ENCODE results near the gene ATRN.

ATRN gene

DNA sequence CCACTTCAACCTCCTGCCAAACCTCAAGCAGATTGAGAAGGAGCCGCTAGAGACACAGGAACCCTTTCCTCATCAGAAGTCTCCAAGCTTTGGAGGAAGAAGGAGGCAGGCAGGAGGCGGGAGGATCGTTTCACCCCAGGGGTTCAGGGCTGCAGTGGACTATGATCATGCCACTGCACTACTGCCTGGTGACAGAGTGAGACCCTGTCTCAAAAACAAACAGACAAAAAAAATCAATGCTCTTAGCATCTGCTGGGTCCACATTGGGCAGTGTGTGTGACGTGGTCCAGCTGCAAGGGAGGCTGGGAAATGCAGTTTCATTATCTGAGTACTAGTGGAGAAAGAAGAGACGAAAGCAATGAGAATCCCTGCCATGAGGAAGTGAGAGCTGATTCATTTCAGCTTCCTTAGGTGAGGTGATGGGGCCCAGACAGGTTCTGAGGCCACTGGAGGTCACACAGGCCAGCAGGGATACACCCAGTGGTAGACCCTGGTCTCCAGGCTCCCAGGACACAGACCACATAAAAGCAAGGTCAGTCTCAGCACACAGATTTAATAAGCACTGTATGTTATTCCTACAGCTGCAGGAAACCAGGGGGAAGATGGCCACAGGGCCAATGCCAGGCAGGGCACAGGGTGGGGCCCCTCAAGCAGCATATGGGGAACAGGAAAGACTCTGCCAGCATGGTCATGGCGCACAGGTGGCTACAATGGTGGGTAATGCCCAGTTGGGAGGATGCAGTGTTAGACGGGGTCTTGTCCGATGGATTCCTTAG lies 188.1 kb downstream of the ATRN start:
- H3K36me3 ChIP-seq (replicated peaks), result no peaks in the 10 kb centered on the region
- no peaks in the 10 kb centered on the region for H3K4me1 ChIP-seq
- DNase-seq (ENCODE audit: low spot score in 2 of 2), result peak in 1 of 2 experiments; percentile 3
- H3K9me3 ChIP-seq, result no peaks in the 10 kb centered on the region
- in situ Hi-C loops (cut with MboI; ENCODE audit: low sequenced_read_pairs), result no loop called here
- no peak overlapping the region for H3K4me3 ChIP-seq
- H3K27me3 ChIP-seq (ENCODE audit: low read depth), result peaks cover 9% of the 10 kb centered on the region; the same call in 1 of the 2 replicates

DNA sequence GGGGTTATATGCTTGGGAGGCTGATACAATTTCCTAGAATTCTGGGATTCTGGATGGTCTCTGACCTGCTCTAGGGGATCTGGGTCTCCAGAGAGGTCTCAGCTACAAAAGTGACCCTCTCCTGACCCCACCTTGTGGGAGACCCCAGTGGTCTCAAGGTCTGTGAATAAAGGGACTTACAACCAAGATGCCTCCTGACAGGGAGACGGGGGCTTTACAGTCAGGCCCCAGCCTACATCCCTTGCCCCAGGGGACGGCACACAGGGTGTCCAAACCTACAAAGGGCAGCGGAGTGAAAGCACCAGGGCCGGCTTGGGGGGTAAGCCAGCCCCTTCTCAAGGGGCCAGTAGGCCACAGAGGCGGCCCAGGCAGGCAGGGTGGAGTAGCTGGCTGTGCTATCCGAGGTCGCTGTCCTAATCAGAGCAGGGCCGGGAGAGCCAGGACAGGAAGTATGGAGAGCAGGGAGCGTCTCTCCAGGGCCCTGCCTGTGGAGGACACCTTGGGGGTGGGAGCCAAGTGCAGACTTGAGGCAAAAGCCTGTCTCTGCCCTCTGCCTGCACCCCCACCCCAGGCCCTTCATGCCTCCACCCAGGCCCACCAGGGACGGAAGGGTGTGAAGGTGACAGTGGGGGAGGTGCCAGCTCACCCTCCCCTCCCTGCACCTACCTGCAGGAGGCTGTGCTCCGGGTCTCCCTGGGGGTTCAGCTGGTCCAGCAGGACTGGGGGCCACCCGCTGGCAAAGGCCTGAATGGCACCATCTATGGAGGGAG lies 188.9 kb downstream of the ATRN start:
- in situ Hi-C loops (cut with MboI; ENCODE audit: low sequenced_read_pairs), result no loop called here
- H3K27me3 ChIP-seq (ENCODE audit: low read depth), result peaks cover 9% of the 10 kb centered on the region; the same call in 1 of the 2 replicates
- H3K4me1 ChIP-seq, result no peaks in the 10 kb centered on the region
- no peaks in the 10 kb centered on the region for H3K36me3 ChIP-seq (replicated peaks)
- no peak for DNase-seq (ENCODE audit: low spot score in 2 of 2)
- no peak overlapping the region for H3K4me3 ChIP-seq
- H3K9me3 ChIP-seq, result no peaks in the 10 kb centered on the region

DNA sequence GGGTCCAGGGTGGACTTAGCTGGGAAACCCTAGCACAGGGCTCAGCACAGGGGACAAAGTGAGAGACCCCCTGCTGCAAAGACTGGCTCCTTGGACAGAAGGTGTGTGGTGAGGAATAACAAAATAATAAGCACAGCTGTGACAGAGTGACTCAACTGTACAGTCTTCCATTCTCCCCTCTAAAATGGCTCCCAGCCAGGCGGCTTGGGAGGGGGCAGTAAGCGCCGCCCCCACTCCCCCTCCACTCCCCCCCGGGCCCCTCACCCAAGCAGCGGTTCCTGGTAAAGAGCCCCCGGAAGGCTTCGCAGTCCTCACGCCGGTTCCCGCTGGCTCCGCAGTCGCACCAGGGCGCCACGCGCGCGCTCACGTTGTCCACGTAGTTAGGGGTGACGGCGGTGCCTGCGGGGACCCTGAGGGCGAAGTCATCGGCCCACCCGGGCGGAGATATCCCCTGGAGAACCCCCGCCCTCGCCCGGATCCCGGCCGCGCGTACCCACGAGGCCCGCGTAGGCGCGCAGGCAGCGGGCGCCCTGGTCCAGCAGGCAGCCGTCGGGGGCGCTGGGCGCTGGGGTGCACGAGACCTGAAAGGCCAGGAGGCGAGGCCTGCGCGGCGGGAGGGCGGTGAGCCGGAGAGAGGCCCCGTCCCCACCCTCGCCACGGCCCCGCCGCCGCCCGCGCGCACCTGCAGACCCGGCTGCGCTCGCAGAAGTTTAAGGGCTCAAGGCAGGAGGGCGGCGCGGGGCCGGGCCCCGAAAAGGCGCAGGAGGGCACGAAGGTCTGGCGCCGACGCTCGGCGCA lies 189.6 kb downstream of the ATRN start:
- H3K4me1 ChIP-seq, result no peaks in the 10 kb centered on the region
- no peak overlapping the region for H3K4me3 ChIP-seq
- in situ Hi-C loops (cut with MboI; ENCODE audit: low sequenced_read_pairs), result no loop called here
- no peaks in the 10 kb centered on the region for H3K9me3 ChIP-seq
- H3K36me3 ChIP-seq (replicated peaks), result no peaks in the 10 kb centered on the region
- H3K27me3 ChIP-seq (ENCODE audit: low read depth), result peaks cover 9% of the 10 kb centered on the region; the same call in 1 of the 2 replicates
- no peak for DNase-seq (ENCODE audit: low spot score in 2 of 2)

DNA sequence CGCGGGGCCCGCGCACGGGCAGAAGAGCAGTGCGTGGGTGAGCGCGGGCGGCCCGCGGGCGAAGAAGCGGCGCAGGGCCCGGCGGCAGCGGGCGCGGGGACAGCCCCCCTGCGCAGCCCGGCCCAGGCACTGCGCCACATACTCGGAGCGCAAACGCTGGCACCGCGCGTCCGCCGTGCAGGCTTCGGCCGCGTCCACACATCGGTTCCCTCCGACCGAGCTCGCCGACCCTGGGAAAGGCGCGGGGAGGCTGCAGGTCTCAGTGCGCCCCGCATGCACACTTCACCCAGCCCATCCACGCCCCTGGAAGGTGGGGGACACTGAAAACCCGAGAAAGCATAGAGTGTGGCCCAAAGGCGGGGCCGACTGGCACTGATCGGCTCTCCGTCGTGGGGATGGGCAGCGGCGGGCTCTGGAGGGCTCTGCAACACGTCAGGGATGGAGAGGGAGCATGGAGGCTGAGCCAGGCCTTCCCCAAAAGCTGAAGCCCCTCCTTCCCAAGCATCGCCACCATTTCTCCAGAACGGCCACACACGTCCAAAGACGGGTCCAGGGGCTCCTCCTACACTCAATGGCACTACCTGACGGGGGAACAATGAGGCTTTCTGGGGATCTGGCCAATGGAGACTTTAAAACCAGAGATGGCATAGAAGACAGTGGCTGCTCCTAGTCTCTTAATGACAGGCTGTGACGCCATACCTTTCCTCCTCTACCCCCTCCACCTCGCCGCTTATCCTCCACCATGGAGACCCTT lies 190.4 kb downstream of the ATRN start:
- no peak overlapping the region for H3K4me3 ChIP-seq
- DNase-seq (ENCODE audit: low spot score in 2 of 2), result no peak
- no peaks in the 10 kb centered on the region for H3K4me1 ChIP-seq
- H3K27me3 ChIP-seq (ENCODE audit: low read depth), result peaks cover 9% of the 10 kb centered on the region; the same call in 1 of the 2 replicates
- H3K9me3 ChIP-seq, result no peaks in the 10 kb centered on the region
- no peaks in the 10 kb centered on the region for H3K36me3 ChIP-seq (replicated peaks)
- in situ Hi-C loops (cut with MboI; ENCODE audit: low sequenced_read_pairs), result no loop called here

DNA sequence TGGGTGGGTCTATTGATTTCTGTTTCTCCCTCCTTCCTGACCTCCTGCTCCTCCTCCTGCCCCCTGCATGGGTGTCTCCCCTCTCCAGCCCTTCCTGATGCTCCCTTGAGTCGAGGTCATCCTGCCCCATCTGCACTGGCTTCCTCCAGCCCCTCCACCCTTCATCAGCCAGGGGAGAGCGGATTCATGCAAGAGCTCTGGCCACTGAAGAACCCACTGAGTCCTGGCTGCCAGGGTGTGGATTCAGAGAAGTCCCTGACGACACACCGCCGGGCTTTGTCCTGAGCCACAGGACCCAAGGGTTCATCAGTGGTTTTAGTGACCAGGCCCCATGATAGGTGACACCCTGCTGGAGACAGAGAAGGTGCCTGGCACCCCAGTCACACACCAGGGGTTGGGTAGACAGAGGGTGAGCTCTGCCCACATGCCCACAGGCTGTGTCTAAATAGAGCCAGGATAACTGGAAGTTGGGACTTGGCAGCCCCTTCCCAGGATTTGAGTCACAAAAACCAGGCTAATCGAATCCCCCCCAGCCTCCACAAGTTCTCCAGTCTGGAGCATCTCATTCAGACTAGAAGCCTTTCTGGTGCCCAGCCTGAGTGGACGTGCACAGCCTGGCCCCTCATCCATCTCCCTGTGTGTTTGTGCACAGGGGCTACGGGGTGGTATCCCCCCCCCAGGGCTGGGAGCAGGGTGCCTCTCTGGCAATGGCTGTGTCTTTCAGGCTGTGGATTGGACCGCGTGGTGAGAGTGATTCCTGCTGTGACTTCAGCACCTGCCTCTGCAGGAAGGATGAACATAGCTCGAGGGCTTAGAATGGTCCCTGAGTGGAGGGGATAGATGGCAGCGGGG lies 191.2 kb downstream of the ATRN start:
- in situ Hi-C loops (cut with MboI; ENCODE audit: low sequenced_read_pairs), result no loop called here
- Histone ChIP-seq H3K4me1 (no peaks in the 10 kb centered on the region), H3K27me3 (ENCODE audit: low read depth) (peaks cover 9% of the 10 kb centered on the region; the same call in 1 of the 2 replicates), H3K9me3 (no peaks in the 10 kb centered on the region), H3K4me3 (no peak overlapping the region), H3K36me3 (replicated peaks) (no peaks in the 10 kb centered on the region)
- DNase-seq (ENCODE audit: low spot score in 2 of 2), result no peak

DNA sequence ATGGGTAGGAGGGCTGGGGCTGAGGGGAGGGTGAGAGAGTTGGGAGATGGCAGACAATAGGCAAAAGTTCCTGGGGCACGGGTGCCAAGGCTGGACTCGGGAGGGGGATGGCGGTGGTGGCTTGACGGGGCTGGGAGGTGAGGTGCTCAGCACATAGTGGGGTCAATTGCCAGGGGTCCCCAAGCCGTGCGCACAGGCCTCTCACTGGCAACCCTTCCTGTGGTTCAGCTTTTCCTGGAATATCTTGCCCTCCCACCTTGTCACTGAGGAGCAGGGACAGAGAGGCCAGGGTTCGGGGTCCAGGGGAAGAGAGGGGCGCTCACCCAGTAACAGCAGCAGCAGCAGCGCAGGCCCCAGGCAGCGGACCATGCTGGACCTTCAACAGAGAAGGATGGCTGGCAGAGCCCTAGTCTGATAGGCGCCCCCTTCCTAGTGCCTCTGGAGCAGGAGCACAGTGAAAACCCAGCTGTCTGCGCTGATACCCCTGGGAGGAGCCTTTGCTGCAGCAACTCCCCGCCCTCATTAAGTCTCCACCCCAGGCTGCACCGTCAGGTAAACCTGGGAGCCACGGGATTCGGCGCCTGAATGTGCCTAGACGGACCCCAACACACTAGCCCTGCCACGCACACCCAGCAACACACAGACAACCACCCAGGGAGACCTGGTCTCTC lies 192.3 kb downstream of the ATRN start, which contains the start of gene GFRA4:
TSS of gene GFRA4 (minus strand) at position 369 of the 671 bp plus-strand sequence. CDS start at position 369, 0 bp downstream.
- Histone ChIP-seq H3K27me3 (ENCODE audit: low read depth) (peaks cover 9% of the 10 kb centered on the region; the same call in 1 of the 2 replicates), H3K36me3 (replicated peaks) (no peaks in the 10 kb centered on the region), H3K4me3 (no peak within 1 kb of the TSS), H3K9me3 (no peaks in the 10 kb centered on the region), H3K4me1 (no peaks in the 10 kb centered on the region)
- DNase-seq (ENCODE audit: low spot score in 2 of 2), result no peak
- in situ Hi-C loops (cut with MboI; ENCODE audit: low sequenced_read_pairs), result no loop called here

DNA sequence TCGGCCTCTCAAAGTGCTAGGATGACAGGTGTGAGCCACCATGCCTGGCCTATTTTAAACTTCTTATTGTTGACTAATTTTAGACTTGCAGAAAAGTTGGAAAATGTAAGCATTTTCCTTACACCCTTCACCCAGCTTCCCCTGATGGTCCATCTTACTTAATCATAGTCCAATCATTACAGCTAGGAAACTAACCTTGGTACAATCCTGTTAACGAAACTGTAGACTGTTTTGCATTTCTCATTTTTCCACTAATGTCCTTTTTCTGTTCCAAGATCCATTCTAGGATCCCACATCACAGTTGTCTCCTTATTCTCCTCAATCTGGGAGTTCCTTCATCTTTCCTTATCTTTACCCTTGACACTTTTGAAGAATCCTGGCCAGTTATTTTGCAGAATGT lies 193.0 kb downstream of the ATRN start:
- Histone ChIP-seq H3K4me3 (no peak overlapping the region), H3K9me3 (no peaks in the 10 kb centered on the region), H3K36me3 (replicated peaks) (no peaks in the 10 kb centered on the region), H3K27me3 (ENCODE audit: low read depth) (peaks cover 9% of the 10 kb centered on the region; the same call in 1 of the 2 replicates), H3K4me1 (no peaks in the 10 kb centered on the region)
- in situ Hi-C loops (cut with MboI; ENCODE audit: low sequenced_read_pairs), result no loop called here
- DNase-seq (ENCODE audit: low spot score in 2 of 2), result no peak

DNA sequence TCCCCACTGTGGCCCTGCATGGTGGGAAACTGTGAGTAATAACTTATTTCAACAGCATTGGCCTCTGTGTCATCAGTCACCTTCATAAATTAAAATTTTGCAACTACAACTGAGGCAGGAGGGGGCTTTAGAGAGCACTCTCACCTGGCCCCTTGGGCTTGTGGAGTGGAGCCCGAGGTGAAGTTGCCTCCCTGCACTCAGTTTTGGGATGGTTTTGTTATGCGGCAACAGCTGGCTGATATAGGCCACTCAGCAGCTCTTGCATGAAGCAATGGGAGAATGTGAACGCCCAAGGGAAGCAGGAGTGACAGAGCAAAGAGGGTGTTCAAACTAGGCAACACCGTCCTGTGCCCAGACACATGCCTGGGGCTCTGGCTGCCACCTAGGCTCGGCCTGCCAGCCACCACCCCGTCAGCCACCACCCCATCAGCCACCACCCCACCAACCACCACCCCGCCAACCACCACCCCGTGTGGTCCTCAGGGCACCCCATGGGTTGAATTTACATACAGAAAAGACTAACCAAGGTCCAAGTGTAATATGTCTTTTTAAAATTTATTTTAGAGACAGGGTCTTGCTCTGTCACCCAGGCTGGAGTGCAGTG lies 196.7 kb downstream of the ATRN start:
- in situ Hi-C loops (cut with MboI; ENCODE audit: low sequenced_read_pairs), result no loop called here
- no peaks in the 10 kb centered on the region for H3K4me1 ChIP-seq

DNA sequence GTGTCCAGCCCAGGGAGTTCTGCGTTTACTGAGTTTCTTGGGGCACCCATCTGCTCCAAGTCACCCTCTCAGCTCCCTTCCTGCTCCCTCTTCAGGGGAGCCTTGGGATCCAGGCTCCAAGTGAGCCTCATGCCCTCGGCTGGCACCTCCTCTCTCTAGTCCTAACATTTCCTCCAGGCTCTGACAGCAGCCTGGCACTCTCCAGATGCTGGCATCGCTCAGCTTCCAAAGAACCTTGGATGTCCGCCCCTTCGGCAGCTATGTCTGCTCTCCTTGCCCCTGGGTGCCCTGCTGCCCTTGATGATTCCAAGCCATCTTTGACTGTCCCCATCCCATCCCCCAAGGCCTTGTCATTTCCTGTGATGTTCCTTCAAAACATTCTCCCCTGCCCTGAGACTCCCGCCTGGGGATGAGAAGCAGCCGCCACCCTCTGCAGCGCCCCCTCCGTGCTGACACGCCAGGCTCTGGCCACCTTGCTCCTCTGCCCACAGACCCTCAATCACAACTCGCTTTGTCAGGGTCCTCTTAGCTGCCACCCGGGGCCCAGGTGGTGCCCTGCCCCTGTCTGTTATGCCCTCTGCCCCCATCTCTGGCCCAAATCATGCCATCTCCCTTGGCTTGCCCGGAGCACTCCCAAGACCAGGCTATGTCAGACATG lies 199.0 kb downstream of the ATRN start:
- DNase-seq (ENCODE audit: low spot score in 2 of 2), result no peak
- Histone ChIP-seq H3K9me3 (no peaks in the 10 kb centered on the region), H3K4me3 (no peak overlapping the region), H3K36me3 (replicated peaks) (no peaks in the 10 kb centered on the region), H3K27me3 (ENCODE audit: low read depth) (peaks cover 30% of the 10 kb centered on the region), H3K4me1 (no peaks in the 10 kb centered on the region)
- in situ Hi-C loops (cut with MboI; ENCODE audit: low sequenced_read_pairs), result no loop called here

More for the DNA sequence above, 196.7 kb downstream of the ATRN start:
- H3K27me3 ChIP-seq (ENCODE audit: low read depth), result peaks cover 10% of the 10 kb centered on the region
- DNase-seq (ENCODE audit: low spot score in 2 of 2), result no peak
- H3K9me3 ChIP-seq, result no peaks in the 10 kb centered on the region
- no peaks in the 10 kb centered on the region for H3K36me3 ChIP-seq (replicated peaks)
- no peak overlapping the region for H3K4me3 ChIP-seq

DNA sequence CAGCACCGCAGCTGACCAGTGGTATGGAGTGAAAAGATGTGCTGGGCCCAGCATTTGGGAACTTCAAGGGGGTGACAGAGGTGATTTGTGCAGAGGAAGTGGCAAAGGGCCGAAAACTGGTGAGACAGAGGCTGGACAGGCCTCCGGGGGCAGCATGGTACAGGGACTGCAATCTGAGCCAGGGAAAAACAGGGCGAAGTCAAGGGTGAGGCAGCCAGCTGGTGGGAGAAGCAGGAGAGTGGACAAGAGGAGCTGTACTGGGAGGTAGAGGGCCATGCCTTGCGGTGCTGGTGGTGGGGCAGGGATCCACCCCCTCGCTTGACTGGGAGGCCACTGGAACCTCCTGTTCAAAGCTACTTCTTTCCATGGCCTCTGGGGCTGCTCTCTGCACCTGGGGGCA lies 199.7 kb downstream of the ATRN start:
- Histone ChIP-seq H3K36me3 (replicated peaks) (no peaks in the 10 kb centered on the region), H3K4me1 (no peaks in the 10 kb centered on the region), H3K27me3 (ENCODE audit: low read depth) (peaks cover 37% of the 10 kb centered on the region), H3K4me3 (no peak overlapping the region), H3K9me3 (no peaks in the 10 kb centered on the region)
- no peak for DNase-seq (ENCODE audit: low spot score in 2 of 2)
- in situ Hi-C loops (cut with MboI; ENCODE audit: low sequenced_read_pairs), result no loop called here

DNA sequence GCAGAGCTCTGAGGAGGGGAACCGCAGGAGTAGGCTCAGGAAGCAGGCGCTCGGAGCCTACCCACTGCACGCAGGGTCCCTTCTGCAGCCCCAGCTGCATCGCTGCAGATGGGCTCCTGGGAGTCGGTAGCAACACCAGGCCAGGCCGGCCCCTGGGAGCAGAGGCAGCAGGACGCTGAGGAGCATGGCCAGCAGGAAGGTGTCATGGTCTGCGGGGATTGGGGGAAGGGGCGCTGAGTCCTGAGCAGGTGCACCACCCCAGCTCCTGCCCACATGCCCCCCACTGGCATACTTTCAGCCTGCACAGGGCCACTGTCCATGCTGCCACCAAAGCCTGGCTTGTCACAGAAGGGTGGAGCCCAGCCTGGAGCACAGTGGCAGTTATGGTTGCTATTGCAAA lies 200.1 kb downstream of the ATRN start:
- DNase-seq (ENCODE audit: low spot score in 2 of 2), result no peak
- Histone ChIP-seq H3K27me3 (ENCODE audit: low read depth) (peaks cover 41% of the 10 kb centered on the region), H3K36me3 (replicated peaks) (no peaks in the 10 kb centered on the region), H3K4me1 (no peaks in the 10 kb centered on the region), H3K4me3 (no peak overlapping the region), H3K9me3 (no peaks in the 10 kb centered on the region)
- in situ Hi-C loops (cut with MboI; ENCODE audit: low sequenced_read_pairs), result no loop called here

All from HAP-1 (cell line).